Body of pancreas (tissue), 4 donors: ENCODE data around the gene LSMEM2. TPM values are rescaled to one million over a fixed set of nuclear protein-coding genes. Genes with fewer than 3 reads are reported as not detected.

Source experiments
- ATAC-seq: fragments of 150-250 bp; one replicate; pipeline ENCODE4 v1.9.1; 2016
- DNase-seq, 4 donors: peaks; one replicate each; pipeline ENCODE4 v3.0.0-alpha.2; 2019
- H3K27ac ChIP-seq, 4 donors: fragments of 200-600 bp; sonication (generic); 1 replicate in 3 of 4; 2 replicates in 1 of 4; pipeline versions ENCODE4 v1.5.1 to v1.6.1; 2016 to 2019; ENCODE audit warnings: mild to moderate bottlenecking in 1 of 4, mixed read lengths in 1 of 4, moderate library complexity in 1 of 4
- H3K27me3 ChIP-seq, 2 donors: fragments of 200-600 bp; sonication (generic); one replicate each; pipeline ENCODE4 v1.6.0; 2016; ENCODE audit warnings: mild to moderate bottlenecking in 1 of 2
- H3K36me3 ChIP-seq, 2 donors: fragments of 200-600 bp; sonication (generic); replicated peaks in 1 of 2; 2 replicates each; pipeline ENCODE4 v1.5.1; 2016; ENCODE audit warnings: low read depth in 2 of 2; ENCODE audit not compliant: insufficient read depth in 1 of 2
- H3K4me1 ChIP-seq: fragments of 200-600 bp; sonication (generic); one replicate; pipeline ENCODE4 v1.6.0; 2016
- H3K4me3 ChIP-seq, 2 donors: fragments of 200-600 bp; sonication (generic); 1 replicate in 1 of 2; 2 replicates in 1 of 2; pipeline ENCODE4 v1.5.1; 2016 to 2019
- H3K9me3 ChIP-seq, 3 donors: fragments of 200-600 bp; sonication (generic); 1 replicate in 2 of 3; 2 replicates in 1 of 3; pipeline ENCODE4 v1.5.1; 2016
- CTCF ChIP-seq, 7 experiments: fragments of 450-650 bp in 4 of 7; fragments of 200-600 bp in 3 of 7; sonication (generic) in 3 of 7; IDR thresholded peaks; one replicate each; pipeline ENCODE4 v1.5.1; 2016 to 2019; ENCODE audit warnings: antibody characterized with exemption in 7 of 7
- POLR2A ChIP-seq, 3 donors: fragments of 450-650 bp; IDR thresholded peaks; one replicate each; pipeline ENCODE4 v1.6.1; 2016; ENCODE audit warnings: antibody characterized with exemption in 3 of 3, mild to moderate bottlenecking in 2 of 3
- WGBS, 2 donors: methylation state at CpG; one replicate each; pipeline ENCODE4 v1.1.5; 2017; 5-methylcytosine and 5-hydroxymethylcytosine counted together
- intact Hi-C: fragments of 100-400 bp; cut with DNase I; formaldehyde crosslinking; loops from one replicate; pipeline ENCODE4 v1.15.1; 2023
- total RNA-seq, 2 donors: library from RNA; depleted of rRNA; stranded (reverse); fragments of >200 nt; gene quantifications; one replicate each; pipeline ENCODE4 v1.1.0, GENCODE V29; 2016

LSMEM2 gene
- total RNA-seq, 2 donors from 2014 or later = not detected

GRCh38 chr3:50246517-50246954 lies 32.4 kb upstream of the LSMEM2 start:
- 30 to 43% methylated on average over 6 to 10 of the region's 10 CpGs for WGBS, 2 donors
- H3K27me3 ChIP-seq = no peaks in the 10 kb centered on the region
- peak in 1 of 7 experiments; percentile 3 for TF ChIP-seq CTCF (IDR thresholded peaks at IDR 0.05)
- no peak for TF ChIP-seq POLR2A (IDR thresholded peaks at IDR 0.05)
- peaks cover 49% of the 10 kb centered on the region for H3K4me1 ChIP-seq
- no peak for ATAC-seq
- H3K27ac ChIP-seq = peak overlapping the region in 3 of 4 donors; percentile 74 to 81 (median 80)
- H3K36me3 ChIP-seq = no peaks in the 10 kb centered on the region
- DNase-seq = peak in 1 of 4 donors; percentile 52
- H3K9me3 ChIP-seq = no peaks in the 10 kb centered on the region
- intact Hi-C loops = no loop called here
- H3K4me3 ChIP-seq = no peak overlapping the region

- Histone ChIP-seq H3K4me1 (peaks cover 36% of the 10 kb centered on the region), H3K4me3 (no peak overlapping the region), H3K27me3 (no peaks in the 10 kb centered on the region)
Measured at GRCh38 chr3:50248387-50248786, 30.5 kb upstream of the LSMEM2 start.

GRCh38 chr3:50249457-50249856 lies 29.4 kb upstream of the LSMEM2 start:
- Histone ChIP-seq H3K27me3 (no peaks in the 10 kb centered on the region), H3K36me3 (peaks cover 0 to 2% of the 10 kb centered on the region in 2 donors), H3K4me1 (peaks cover 36% of the 10 kb centered on the region), H3K9me3 (no peaks in the 10 kb centered on the region), H3K27ac (peak overlapping the region in 2 of 4 donors; percentile 24 to 27), H3K4me3 (no peak overlapping the region)
- ATAC-seq (no peak), DNase-seq (no peak)
- WGBS, 2 donors = 87 to 90% methylated on average over 2 to 5 of the region's 5 CpGs
- intact Hi-C loops = no loop called here
- TF ChIP-seq POLR2A (IDR thresholded peaks at IDR 0.05) (no peak), CTCF (IDR thresholded peaks at IDR 0.05) (no peak)

More at GRCh38 chr3:50248387-50248786, 30.5 kb upstream of the LSMEM2 start:
- Histone ChIP-seq H3K36me3 (peaks cover 0 to 2% of the 10 kb centered on the region in 2 donors), H3K9me3 (no peaks in the 10 kb centered on the region), H3K27ac (peak overlapping the region in 3 of 4 donors; percentile 24 to 29 (median 27))
- ATAC-seq = no peak
- TF ChIP-seq CTCF (IDR thresholded peaks at IDR 0.05) = no peak
- TF ChIP-seq POLR2A (IDR thresholded peaks at IDR 0.05) = no peak
- intact Hi-C loops = no loop called here
- no peak for DNase-seq
- 29 to 36% methylated on average over 3 of the region's 3 CpGs for WGBS, 2 donors

GRCh38 chr3:50250514-50250913 lies 28.4 kb upstream of the LSMEM2 start:
- intact Hi-C loops = no loop called here
- TF ChIP-seq POLR2A (IDR thresholded peaks at IDR 0.05) = no peak
- TF ChIP-seq CTCF (IDR thresholded peaks at IDR 0.05) = no peak

GRCh38 chr3:50251220-50251619 lies 27.7 kb upstream of the LSMEM2 start:
- H3K4me1 ChIP-seq = peaks cover 24% of the 10 kb centered on the region
- intact Hi-C loops = no loop called here
- no peaks in the 10 kb centered on the region for H3K27me3 ChIP-seq
- ATAC-seq (no peak), DNase-seq (no peak)
- TF ChIP-seq CTCF (IDR thresholded peaks at IDR 0.05) (no peak), POLR2A (IDR thresholded peaks at IDR 0.05) (no peak)
- WGBS, 2 donors = 82 to 83% methylated on average over 8 of the region's 8 CpGs
- no peaks in the 10 kb centered on the region for H3K9me3 ChIP-seq
- no peak overlapping the region for H3K4me3 ChIP-seq
- H3K27ac ChIP-seq = no peak overlapping the region
- peaks cover 0 to 4% of the 10 kb centered on the region in 2 donors for H3K36me3 ChIP-seq

More at GRCh38 chr3:50250514-50250913, 28.4 kb upstream of the LSMEM2 start:
- no peaks in the 10 kb centered on the region for H3K27me3 ChIP-seq
- no peak overlapping the region for H3K4me3 ChIP-seq
- ATAC-seq (no peak), DNase-seq (no peak)
- peaks cover 31% of the 10 kb centered on the region for H3K4me1 ChIP-seq
- peaks cover 0 to 2% of the 10 kb centered on the region in 2 donors for H3K36me3 ChIP-seq
- 94 to 95% methylated on average over 4 of the region's 4 CpGs for WGBS, 2 donors
- no peaks in the 10 kb centered on the region for H3K9me3 ChIP-seq
- no peak overlapping the region for H3K27ac ChIP-seq
